Fibroblast of lung (primary cell): ENCODE data around the gene REEP5.
"Not testable (repeated sequence)": the region's sequence is repeated elsewhere in the genome, so short reads cannot be mapped to it uniquely, and the experiment has no call there.

Experiments
- CTCF ChIP-seq, 2 donors: IDR thresholded peaks in 1 of 2; conservative IDR thresholded peaks in 1 of 2; 1 replicate in 1 of 2; 2 replicates in 1 of 2; pipeline ENCODE4 v1.5.1; 2011 to 2012; ENCODE audit warnings: low read length in 2 of 2, control low read depth in 1 of 2, inconsistent platforms in 1 of 2, low read depth in 1 of 2, mild to moderate bottlenecking in 1 of 2
- EZH2 ChIP-seq: IDR thresholded peaks from 2 replicates; pipeline ENCODE4 v1.5.1; 2012; ENCODE audit warnings: low read length, control low read depth, mild to moderate bottlenecking; ENCODE audit errors: missing control alignments

GRCh38 chr5:112860571-112860928 lies 61.5 kb downstream of the REEP5 start:
- not testable (repeated sequence) for TF ChIP-seq CTCF (conservative IDR thresholded peaks at IDR 0.05 in 1 of 2, IDR thresholded peaks at IDR 0.05 in 1 of 2; ENCODE audit: low read depth in 1 of 2, low read length in 2 of 2); EZH2
